GM18526 (cell line): ENCODE data around the gene SYNJ2.

ENCODE experiments used
- POLR2A ChIP-seq: IDR thresholded peaks from 3 replicates; pipeline ENCODE4 v1.6.1; 2011; ENCODE audit not compliant: insufficient read length; ENCODE audit errors: extremely low read depth

SYNJ2 gene

GRCh38 chr6:157981395-157982101 lies at the start of gene SYNJ2:
TSS of gene SYNJ2 (plus strand) at chr6:157981863. CDS start at chr6:157981962, 99 bp downstream.
- TF ChIP-seq POLR2A: no peak

- TF ChIP-seq POLR2A: no peak
Measured at GRCh38 chr6:157935786-157936185, 45.9 kb upstream of the SYNJ2 start.

GRCh38 chr6:157937318-157937717 lies 44.3 kb upstream of the SYNJ2 start:
- no peak for TF ChIP-seq POLR2A

GRCh38 chr6:157937916-157938315 lies 43.7 kb upstream of the SYNJ2 start:
- TF ChIP-seq POLR2A: no peak

- TF ChIP-seq POLR2A: no peak
Measured at GRCh38 chr6:157941101-157941863, 40.4 kb upstream of the SYNJ2 start.

GRCh38 chr6:157942351-157942750 lies 39.3 kb upstream of the SYNJ2 start:
- no peak for TF ChIP-seq POLR2A

- TF ChIP-seq POLR2A: no peak
Measured at GRCh38 chr6:157943249-157943963, 38.3 kb upstream of the SYNJ2 start.

GRCh38 chr6:157943964-157944283 lies 37.7 kb upstream of the SYNJ2 start:
- no peak for TF ChIP-seq POLR2A

GRCh38 chr6:157944983-157945931 lies 36.4 kb upstream of the SYNJ2 start:
- TF ChIP-seq POLR2A: no peak

GRCh38 chr6:157946053-157946617 lies 35.5 kb upstream of the SYNJ2 start:
- TF ChIP-seq POLR2A: no peak

GRCh38 chr6:157946865-157947532 lies 34.7 kb upstream of the SYNJ2 start:
- no peak for TF ChIP-seq POLR2A

- TF ChIP-seq POLR2A: no peak
Measured at GRCh38 chr6:157951828-157952227, 29.8 kb upstream of the SYNJ2 start.

- TF ChIP-seq POLR2A: no peak
Measured at GRCh38 chr6:157952861-157953351, 28.8 kb upstream of the SYNJ2 start.

- TF ChIP-seq POLR2A: no peak
Measured at GRCh38 chr6:157953580-157954091, 28.0 kb upstream of the SYNJ2 start.
